ENCODE measurements around the gene USH1G. TPM values are rescaled to one million over a fixed set of nuclear protein-coding genes. Genes with fewer than 3 reads are reported as not detected.

The USH1G gene
- total RNA-seq, 6 experiments from 2014 or later: not detected

GRCh38 chr17:74945543-74945942 lies 22.5 kb upstream of the USH1G start:
- Mint-ChIP-seq H3K4me1 (ENCODE audit: low read depth) (no peaks in the 10 kb centered on the region), H3K27ac (no peak overlapping the region), H3K4me3 (no peak overlapping the region), H3K9me3 (no peaks in the 10 kb centered on the region), H3K27me3 (ENCODE audit: insufficient read depth) (peaks cover 46% of the 10 kb centered on the region), H3K36me3 (ENCODE audit: low read depth) (no peaks in the 10 kb centered on the region)
- TF ChIP-seq CTCF (IDR thresholded peaks at IDR 0.05): no peak
- no peak for DNase-seq

- no peak for DNase-seq
- Mint-ChIP-seq H3K4me3 (no peak overlapping the region), H3K4me1 (ENCODE audit: low read depth) (no peaks in the 10 kb centered on the region), H3K36me3 (ENCODE audit: low read depth) (no peaks in the 10 kb centered on the region), H3K27ac (no peak overlapping the region), H3K27me3 (ENCODE audit: insufficient read depth) (peaks cover 43% of the 10 kb centered on the region), H3K9me3 (no peaks in the 10 kb centered on the region)
- TF ChIP-seq CTCF (IDR thresholded peaks at IDR 0.05): no peak
Measured at GRCh38 chr17:74943808-74944522, 20.9 kb upstream of the USH1G start.

DNA sequence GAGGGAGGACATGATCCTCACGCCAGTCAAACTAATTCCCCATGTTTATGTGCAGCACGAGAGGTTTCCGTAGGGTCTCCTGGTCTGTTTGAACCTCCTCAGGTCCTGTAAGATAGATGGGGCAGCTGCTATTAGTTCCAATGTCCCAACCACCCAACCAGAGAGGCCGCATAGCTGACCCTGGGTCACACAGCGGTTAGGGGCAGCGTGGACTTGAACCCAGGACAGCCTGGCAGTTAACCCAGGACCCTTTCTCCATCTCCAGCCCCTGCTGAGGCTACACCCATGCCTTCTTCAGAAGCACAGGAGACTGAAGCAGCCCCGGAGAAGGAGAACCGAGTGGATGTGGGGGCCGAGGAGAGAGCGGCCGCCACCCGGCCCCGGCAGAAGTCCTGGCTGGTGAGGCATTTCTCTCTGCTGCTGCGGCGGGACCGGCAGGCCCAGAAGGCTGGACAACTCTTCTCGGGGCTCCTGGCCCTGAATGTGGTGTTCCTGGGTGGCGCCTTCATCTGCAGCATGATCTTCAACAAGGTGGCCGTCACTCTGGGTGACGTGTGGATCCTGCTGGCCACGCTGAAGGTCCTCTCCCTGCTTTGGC lies 18.2 kb upstream of the USH1G start:
- DNase-seq: no peak
- no peaks in the 10 kb centered on the region for H3K36me3 Mint-ChIP-seq (ENCODE audit: low read depth)
- peaks cover 57% of the 10 kb centered on the region for H3K27me3 Mint-ChIP-seq (ENCODE audit: insufficient read depth)
- no peak overlapping the region for H3K27ac Mint-ChIP-seq
- no peaks in the 10 kb centered on the region for H3K9me3 Mint-ChIP-seq
- no peak for TF ChIP-seq CTCF (IDR thresholded peaks at IDR 0.05)
- no peak overlapping the region for H3K4me3 Mint-ChIP-seq
- no peaks in the 10 kb centered on the region for H3K4me1 Mint-ChIP-seq (ENCODE audit: low read depth)

GRCh38 chr17:74939534-74939933 lies 16.5 kb upstream of the USH1G start:
- H3K36me3 Mint-ChIP-seq (ENCODE audit: low read depth): no peaks in the 10 kb centered on the region
- H3K4me1 Mint-ChIP-seq (ENCODE audit: low read depth): no peaks in the 10 kb centered on the region
- no peak overlapping the region for H3K4me3 Mint-ChIP-seq
- no peak for TF ChIP-seq CTCF (IDR thresholded peaks at IDR 0.05)
- no peak overlapping the region for H3K27ac Mint-ChIP-seq
- DNase-seq: no peak
- H3K9me3 Mint-ChIP-seq: no peaks in the 10 kb centered on the region
- H3K27me3 Mint-ChIP-seq (ENCODE audit: insufficient read depth): peaks cover 65% of the 10 kb centered on the region

DNA sequence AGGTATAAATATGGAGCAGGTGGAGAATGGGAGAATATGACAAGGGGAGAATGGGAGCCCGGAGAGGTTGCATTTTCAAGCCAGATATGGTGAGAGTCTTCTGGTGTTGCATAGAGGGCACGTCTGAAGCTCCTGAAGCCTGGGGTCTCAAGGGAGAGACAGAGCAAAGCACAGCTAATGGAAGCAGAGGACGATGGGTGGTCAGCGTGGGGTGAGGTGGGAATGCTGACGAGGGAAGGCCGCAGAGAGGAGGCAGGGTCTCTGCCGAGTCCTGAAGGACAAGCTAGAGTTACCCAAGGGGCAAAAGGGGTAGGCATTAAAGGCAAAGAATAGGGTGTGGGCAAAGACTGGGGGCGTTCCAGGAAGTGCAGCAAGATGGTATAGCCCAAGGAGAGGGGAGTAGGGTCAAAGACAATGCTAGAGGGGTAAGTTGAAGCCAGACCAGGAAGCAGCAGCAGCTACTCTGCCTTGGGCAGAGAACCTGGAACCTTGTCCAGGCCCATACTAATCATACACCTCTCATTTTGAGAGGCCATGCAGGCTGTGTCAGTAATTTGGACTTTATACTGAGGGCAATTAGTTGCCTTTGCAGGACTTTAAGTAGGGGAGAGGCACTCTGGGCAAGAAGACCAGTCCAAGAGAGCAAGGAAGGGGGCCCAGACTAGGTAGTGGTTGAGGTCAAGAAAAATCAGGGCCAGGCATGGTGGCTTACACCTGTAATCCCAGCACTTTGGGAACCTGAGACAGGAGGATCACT lies 15.3 kb upstream of the USH1G start:
- Mint-ChIP-seq H3K4me3 (no peak overlapping the region), H3K27ac (no peak overlapping the region), H3K36me3 (ENCODE audit: low read depth) (no peaks in the 10 kb centered on the region), H3K27me3 (ENCODE audit: insufficient read depth) (peaks cover 64% of the 10 kb centered on the region), H3K4me1 (ENCODE audit: low read depth) (no peaks in the 10 kb centered on the region), H3K9me3 (no peaks in the 10 kb centered on the region)
- TF ChIP-seq CTCF (IDR thresholded peaks at IDR 0.05): no peak
- no peak for DNase-seq

Data from HFFc6 (cell line).